Measurements from ENCODE around the gene NAA80. TPM values are rescaled to one million over a fixed set of nuclear protein-coding genes. Genes with fewer than 3 reads are reported as not detected.

The NAA80 gene
- total and polyA plus RNA-seq, 8 donors, result 2.6 to 15.6 (median 5.2) TPM

GRCh38 chr3:50325497-50326181, 26.4 kb upstream of the NAA80 start:
- TF ChIP-seq, protein P1, sequence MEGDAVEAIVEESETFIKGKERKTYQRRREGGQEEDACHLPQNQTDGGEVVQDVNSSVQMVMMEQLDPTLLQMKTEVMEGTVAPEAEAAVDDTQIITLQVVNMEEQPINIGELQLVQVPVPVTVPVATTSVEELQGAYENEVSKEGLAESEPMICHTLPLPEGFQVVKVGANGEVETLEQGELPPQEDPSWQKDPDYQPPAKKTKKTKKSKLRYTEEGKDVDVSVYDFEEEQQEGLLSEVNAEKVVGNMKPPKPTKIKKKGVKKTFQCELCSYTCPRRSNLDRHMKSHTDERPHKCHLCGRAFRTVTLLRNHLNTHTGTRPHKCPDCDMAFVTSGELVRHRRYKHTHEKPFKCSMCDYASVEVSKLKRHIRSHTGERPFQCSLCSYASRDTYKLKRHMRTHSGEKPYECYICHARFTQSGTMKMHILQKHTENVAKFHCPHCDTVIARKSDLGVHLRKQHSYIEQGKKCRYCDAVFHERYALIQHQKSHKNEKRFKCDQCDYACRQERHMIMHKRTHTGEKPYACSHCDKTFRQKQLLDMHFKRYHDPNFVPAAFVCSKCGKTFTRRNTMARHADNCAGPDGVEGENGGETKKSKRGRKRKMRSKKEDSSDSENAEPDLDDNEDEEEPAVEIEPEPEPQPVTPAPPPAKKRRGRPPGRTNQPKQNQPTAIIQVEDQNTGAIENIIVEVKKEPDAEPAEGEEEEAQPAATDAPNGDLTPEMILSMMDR (IDR thresholded peaks at IDR 0.05), result no peak
- DNase-seq, result peak in 1 of 6 donors; percentile 33
- no peak for FAIRE-seq
- no peak overlapping the region for H3K27ac ChIP-seq
- intact Hi-C loops (cut with DNase I), result loop anchor here in 1 of 3 donors (10.0 kb wide), 1 partner anchor 71 kb away; no protein-coding TSS in a partner anchor
- peaks cover 4 to 16% (median 13%) of the 10 kb centered on the region in 3 donors for H3K36me3 ChIP-seq
- H3K4me3 ChIP-seq, result no peak overlapping the region
- no peaks in the 10 kb centered on the region for H3K9me3 ChIP-seq
- WGBS, 2 donors, result 77 to 80% methylated on average over 11 of the region's 11 CpGs
- peaks cover 8 to 24% (median 16%) of the 10 kb centered on the region in 3 donors for H3K4me1 ChIP-seq
- H3K27me3 ChIP-seq, result no peaks in the 10 kb centered on the region
- no peak for ATAC-seq

DNA sequence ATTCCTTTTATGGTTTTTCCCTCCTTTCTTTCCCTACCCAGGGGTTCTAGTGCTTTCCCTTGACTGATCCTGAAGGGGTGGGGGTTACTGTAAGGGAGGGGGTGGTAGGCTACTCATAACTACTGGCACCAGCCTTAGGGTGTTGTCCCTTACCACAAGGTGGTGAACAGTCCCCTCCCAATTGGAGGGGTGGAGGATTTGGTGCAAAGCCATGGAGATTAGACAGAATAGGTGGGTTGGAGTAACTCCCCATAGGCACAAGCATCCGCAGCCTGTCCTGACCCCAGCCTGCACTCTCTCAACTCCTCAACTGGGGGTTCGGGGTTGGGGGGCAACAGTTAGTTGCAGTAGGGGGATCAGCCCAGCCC, 25.9 kb upstream of the NAA80 start:
- Histone ChIP-seq H3K9me3 (no peaks in the 10 kb centered on the region), H3K36me3 (peaks cover 0 to 11% (median 9%) of the 10 kb centered on the region in 3 donors), H3K27me3 (no peaks in the 10 kb centered on the region), H3K4me3 (no peak overlapping the region), H3K27ac (no peak overlapping the region), H3K4me1 (peaks cover 12 to 28% (median 21%) of the 10 kb centered on the region in 3 donors)
- 80 to 82% methylated on average over 2 of the region's 2 CpGs for WGBS, 2 donors
- DNase-seq, result no peak
- intact Hi-C loops (cut with DNase I), result loop anchor here in 1 of 3 donors (10.0 kb wide), 1 partner anchor 70 kb away; no protein-coding TSS in a partner anchor
- no peak for FAIRE-seq
- TF ChIP-seq, protein P1 (IDR thresholded peaks at IDR 0.05), result no peak
- no peak for ATAC-seq

GRCh38 chr3:50324351-50325112, 25.3 kb upstream of the NAA80 start:
- Histone ChIP-seq H3K27ac (peak overlapping the region; percentile 5 to 31 (median 13)), H3K9me3 (no peaks in the 10 kb centered on the region), H3K36me3 (peaks cover 0 to 8% (median 3%) of the 10 kb centered on the region in 3 donors), H3K27me3 (no peaks in the 10 kb centered on the region), H3K4me3 (no peak overlapping the region), H3K4me1 (peaks cover 13 to 30% (median 27%) of the 10 kb centered on the region in 3 donors)
- 40 to 46% methylated on average over 4 of the region's 4 CpGs for WGBS, 2 donors
- DNase-seq (peak in 4 of 6 donors; percentile 71 to 85 (median 79)), ATAC-seq (no peak), FAIRE-seq (no peak)
- intact Hi-C loops (cut with DNase I), result loop anchor here in 1 of 3 donors (10.0 kb wide), 1 partner anchor 70 kb away; no protein-coding TSS in a partner anchor
- TF ChIP-seq, protein P1 (IDR thresholded peaks at IDR 0.05), result peak; percentile 51 to 73 (median 66)

DNA sequence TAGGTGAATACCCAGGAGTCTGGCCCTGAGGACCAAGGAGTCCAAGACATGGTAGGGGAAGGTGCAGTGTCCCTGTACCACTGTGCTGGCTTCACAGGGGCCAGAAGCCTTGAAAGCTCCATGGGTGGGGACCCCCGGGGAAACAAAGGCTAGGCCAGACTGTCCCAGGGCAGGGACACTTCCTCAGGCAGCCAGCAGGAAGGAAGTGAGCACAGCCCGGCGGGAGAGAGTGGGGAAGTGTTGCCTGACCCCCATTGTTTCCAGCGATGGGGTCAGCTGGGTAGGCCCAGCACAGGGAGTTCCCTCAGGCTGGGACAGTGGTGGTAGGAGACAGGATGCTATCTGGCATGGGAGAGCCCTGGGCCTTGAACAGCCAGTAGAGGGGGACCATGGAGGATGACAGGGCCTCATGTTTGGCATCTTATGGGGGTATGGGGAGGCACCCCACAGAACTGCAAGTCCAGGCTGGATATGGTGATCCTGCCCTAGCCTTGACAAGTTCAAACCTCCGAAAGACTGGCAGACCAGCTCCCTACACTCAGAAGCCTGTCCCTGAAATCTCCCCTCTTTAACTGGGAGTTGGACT, 24.5 kb upstream of the NAA80 start:
- no peak for ATAC-seq
- peak overlapping the region in 3 of 4 donors; percentile 14 to 31 (median 30) for H3K27ac ChIP-seq
- WGBS, 2 donors, result 66 to 85% methylated on average over 5 of the region's 5 CpGs
- no peak for FAIRE-seq
- H3K9me3 ChIP-seq, result no peaks in the 10 kb centered on the region
- H3K4me1 ChIP-seq, result peaks cover 13 to 31% (median 25%) of the 10 kb centered on the region in 3 donors
- DNase-seq, result peak in 2 of 6 donors; percentile 26 to 55
- H3K36me3 ChIP-seq, result peaks cover 0 to 8% (median 0%) of the 10 kb centered on the region in 3 donors
- TF ChIP-seq, protein P1 (IDR thresholded peaks at IDR 0.05), result no peak
- H3K4me3 ChIP-seq, result no peak overlapping the region
- intact Hi-C loops (cut with DNase I), result loop anchor here in 1 of 3 donors (10.0 kb wide), 1 partner anchor 69 kb away; no protein-coding TSS in a partner anchor
- no peaks in the 10 kb centered on the region for H3K27me3 ChIP-seq
